Measurements from ENCODE around the gene TJP3.
"Not testable (repeated sequence)": the region's sequence is repeated elsewhere in the genome, so short reads cannot be mapped to it uniquely, and the experiment has no call there.

TJP3 gene

DNA sequence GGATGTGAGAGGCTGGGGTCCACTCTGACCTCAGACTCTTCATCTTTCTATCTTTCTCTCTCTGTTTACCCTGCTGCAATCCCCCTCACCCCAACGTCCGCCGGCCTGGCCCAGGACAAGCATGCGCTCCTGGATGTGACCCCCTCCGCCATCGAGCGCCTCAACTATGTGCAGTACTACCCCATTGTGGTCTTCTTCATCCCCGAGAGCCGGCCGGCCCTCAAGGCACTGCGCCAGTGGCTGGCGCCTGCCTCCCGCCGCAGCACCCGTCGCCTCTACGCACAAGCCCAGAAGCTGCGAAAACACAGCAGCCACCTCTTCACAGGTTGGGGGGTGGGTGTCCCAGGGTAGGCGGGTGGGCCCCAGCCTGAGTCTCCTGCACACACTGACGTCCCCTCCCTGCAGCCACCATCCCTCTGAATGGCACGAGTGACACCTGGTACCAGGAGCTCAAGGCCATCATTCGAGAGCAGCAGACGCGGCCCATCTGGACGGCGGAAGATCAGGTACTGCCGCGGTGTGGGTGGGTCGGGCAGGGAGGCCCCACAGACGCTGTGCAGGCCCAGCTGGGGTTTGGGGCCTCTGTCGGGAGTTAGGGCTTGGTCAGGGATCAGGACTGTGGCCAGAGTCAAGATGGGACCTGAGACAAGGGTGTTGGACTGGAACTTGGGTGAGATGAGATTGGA lies 38.3 kb downstream of the TJP3 start:
- DNase-seq = no peak

DNA sequence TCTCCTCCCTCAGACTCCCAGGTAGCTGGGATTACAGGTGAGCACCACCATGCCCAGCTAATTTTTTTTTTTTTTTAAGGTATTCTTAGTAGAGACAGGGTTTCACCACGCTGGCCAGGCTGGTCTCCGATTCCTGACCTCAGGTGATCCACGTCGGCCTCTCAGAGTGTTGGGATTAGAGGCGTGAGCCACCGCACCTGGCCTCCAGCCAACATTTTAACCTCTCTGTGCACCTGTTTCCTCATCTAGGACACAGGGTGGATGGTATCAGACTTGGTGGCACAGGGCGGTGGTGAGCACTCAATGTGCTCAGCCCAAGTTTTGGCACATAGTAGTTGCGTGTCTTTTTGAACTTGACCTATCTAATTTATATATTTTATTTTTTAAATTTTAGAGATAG lies 40.8 kb downstream of the TJP3 start:
- no peak for DNase-seq

DNA sequence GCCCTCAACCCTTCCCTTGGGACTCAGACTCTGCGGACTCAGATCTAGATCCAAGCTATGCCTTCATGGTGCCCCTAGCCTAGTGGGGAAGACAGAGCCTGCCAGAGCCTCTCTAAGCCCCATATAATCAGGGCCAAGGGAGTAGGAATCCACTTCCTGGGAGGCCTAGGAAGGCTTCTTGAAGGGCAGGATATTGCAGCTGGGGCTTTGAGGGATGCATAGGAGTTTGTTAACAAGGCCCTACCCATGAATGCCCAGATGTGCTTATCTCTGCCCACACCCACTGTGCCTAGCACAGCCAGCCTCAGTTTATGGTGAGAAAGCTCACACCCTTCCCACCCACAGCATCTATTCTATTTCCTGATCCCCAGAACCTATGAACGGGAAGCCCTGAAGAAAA lies 42.0 kb downstream of the TJP3 start:
- no peak for DNase-seq

DNA sequence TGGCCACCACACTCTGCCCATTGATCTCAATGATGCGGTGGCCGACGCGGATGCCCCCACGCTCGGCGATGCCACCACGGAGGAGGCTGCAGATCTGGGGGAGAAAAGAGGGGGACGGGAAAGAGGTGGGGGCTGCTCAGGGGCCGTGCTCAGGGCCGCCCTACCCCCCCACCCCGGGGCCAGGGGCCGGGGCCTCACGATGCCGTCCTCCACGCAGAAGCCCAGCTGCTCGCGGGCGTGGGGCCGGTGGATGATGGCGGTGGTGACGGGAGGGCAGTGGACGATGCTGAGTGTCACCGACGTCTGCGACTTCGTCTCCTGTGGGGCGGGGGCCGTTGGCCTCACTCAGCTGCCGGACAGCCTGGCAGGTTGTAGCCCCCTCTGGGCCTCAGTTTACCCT lies 43.1 kb downstream of the TJP3 start:
- DNase-seq = no peak

DNA sequence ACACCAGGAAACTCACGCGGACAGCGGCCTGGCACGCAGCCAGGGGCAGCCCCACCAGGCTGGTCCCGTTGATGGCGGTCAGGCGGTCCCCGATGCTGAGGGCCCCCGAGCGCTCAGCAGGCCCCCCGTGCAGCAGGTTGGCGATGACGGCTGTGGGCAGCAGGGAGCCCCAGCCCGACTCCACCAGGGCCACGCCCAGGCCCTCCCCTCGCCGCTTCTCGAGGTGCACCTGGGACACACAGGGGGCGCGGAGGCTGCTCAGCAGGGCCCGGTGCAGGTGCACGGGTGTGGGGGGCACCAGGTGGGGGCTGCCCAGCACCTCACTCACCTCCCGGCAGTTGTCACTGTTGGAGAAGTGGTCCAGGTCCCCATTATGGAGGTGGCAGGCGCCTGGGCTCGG lies 44.3 kb downstream of the TJP3 start:
- DNase-seq = no peak

DNA sequence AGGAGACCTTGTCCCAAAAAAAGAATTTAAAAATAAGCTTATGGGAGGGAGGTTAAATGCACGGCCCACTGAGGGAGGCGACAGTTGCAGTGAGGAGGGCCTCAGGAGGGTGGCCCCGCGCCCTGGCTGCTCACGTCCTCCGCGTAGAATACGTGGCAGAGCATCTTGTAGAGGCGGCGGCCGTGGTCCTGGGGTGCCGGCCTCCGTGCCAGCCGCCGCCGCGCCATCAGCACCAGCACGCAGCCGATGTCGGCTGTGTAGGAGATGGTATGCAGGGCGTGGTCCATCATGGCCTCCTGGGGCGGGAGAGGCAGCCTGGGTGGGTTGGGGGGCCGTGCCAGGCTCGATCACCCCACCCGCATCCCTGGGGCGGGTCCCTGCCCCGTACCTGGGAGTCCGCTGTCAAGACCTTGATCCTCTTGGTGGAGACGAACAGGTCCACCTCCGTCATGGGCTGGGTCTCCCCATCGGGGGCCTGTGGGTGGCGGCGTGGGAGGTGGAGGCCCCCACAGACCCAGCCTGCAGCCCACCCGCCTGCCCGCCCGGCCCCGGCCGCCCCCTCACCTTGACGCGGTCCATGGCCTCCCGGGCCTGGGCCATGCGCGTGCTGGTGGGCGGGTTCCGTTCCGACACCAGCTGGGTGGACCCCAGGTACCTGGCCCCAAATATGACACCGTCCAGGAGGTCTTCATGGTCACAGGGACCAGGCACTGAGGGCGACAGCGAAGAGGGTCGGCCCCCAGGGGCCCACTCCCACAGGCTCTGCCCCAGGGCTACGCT lies 45.6 kb downstream of the TJP3 start:
- no peak for DNase-seq

DNA sequence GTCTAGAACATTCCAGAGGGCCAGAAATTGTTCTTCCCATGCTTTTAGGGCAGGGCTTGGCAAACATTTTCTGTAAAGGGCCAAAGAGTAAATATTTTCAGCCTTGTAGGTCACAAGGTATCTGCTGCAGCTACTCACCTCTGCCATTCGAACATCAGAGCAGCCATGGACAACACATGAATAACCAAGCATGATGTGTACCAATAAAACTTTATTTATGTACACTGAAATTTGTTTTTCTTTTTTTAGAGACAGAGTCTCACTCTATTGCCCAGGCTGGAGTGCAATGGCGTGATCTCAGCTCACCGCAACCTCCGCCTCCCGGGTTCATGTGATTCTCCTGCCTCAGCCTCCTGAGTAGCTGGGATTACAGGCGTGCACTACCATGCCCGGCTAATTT lies 49.5 kb downstream of the TJP3 start:
- not testable (repeated sequence) for DNase-seq

DNA sequence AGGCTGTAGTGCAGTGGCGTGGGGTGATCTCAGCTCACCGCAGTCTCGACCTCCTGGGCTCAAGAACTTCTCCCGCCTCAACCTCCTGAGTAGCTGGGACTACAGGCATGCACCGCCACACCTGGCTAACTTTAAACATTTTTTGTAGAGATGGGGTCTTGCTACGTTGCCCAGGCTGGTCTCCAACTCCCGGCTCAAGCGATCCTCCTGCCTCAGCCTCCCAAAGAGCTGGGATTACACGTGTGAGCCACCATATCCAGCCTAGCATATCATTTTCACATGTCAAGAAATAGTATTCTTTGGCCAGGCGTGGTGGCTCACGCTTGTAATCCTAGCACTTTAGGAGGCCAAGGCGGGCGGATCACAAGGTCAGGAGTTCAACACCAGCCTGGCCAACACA lies 50.1 kb downstream of the TJP3 start:
- not testable (repeated sequence) for DNase-seq

DNA sequence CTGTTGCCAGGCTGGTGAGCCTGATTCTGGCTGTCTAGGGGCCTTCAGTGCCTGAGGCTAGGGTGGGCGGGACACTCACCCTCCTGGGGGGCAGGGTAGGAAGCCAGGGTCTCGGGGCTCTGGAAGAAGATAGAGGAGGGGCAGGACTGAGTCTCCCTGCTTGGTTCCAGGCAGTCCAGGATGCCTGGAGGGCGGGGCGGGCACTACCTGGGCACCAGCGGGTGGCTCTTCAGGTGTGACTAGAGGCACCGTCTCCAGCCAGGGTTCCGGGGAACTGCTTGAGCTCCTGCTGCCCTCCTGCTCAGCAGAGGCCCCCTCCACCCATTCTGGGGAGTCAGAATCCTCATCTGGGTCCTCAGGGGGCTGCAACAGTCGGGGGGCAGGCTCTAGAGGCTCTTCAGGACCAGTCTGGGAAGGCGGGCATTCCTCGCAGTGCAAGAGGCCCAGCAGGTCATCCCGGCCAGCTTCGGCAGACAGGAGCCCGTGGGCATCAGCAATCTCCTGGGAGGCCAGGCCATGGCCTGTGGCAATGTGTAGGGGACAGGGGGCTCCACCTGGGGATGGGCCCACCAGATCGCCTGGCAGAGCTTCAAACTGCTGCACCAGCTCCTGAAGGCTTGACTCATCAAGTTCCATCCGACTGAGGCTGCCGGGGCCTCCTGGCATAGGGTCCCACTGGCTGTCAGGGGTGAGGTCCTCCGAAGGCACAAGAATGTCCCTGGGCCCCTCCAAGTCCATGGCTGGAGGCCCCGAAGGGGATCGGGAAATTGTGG lies 51.5 kb downstream of the TJP3 start:
- DNase-seq = no peak

DNA sequence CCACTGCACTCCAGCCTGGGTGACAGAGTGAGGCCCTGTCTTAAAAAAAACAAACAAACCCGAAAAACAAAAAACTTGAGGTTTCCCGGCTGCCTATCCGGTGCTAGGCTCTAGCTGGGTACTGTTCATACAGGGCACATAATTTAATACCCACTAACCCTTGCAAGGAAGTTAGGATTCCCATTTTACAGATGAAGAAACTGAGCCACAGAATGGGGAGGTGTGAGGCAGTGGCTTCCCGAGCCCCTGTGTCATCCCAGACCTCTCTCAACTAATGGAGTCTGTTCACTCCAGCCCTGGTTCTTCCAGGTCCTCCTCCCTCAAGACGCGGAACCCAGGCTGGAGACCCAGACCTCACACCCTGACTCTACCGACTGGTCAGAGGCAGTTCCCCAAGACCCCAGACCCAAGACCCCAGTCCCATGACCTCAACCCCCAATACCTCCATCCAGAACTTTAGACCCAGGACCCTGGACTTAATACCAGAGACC lies 52.7 kb downstream of the TJP3 start:
- DNase-seq = no peak

DNA sequence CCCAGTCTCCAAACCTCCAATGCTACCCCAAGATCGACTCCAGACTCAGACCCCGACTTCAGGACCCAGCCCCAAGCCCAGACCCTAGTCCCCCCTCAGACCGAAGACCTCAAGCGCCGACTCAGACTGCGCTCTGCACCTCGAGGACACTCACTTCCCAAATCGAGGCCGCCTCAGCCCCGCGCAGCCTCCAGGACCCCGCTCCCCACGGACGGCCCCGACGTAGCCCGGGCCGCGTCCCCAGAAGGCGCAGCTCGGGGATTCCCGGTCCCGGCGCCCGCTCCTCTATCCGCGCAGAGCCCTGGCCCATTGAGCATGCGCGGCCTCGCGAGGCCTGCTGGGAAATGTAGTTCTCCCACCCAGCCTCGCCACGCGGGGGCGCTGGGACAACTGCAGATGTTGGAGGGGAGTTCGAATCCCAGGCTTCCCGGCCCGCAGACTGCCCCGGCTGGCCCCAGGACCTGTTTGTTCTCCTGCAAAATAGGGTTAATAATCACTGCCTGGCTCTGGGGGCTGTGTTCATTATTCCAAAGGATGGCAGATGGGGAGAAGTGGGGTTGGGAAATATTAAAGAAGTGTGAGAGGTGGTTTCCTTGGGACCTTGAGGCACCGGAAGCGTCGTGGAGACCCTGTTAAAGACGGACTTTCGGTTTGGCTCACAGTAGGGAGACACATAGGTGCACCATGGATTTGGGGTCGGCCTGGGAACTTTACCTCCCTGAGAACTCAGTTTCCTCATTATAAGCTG lies 53.4 kb downstream of the TJP3 start, which contains the start of gene APBA3:
Gene APBA3, minus strand, starts transcription at position 311 of the 748 bp plus-strand sequence. CDS start 1,428 bp downstream, outside the sequence.
- peak; percentile 80 for DNase-seq

DNA sequence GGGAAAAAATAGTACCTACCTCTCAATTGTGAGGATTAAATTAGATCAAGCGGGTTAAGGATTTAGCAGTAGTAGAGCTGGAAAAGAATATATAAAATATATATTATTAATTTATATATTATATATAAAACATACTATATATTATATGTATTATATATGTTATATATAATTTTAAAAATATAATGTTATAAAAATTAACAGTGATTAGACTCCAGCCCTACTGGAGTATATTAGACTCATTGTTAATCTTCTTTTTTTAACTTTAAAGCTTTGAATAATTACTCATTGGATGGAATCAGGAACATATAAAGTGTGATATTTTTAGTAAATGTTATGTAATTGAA lies 53.9 kb downstream of the TJP3 start:
- no peak for DNase-seq

DNA sequence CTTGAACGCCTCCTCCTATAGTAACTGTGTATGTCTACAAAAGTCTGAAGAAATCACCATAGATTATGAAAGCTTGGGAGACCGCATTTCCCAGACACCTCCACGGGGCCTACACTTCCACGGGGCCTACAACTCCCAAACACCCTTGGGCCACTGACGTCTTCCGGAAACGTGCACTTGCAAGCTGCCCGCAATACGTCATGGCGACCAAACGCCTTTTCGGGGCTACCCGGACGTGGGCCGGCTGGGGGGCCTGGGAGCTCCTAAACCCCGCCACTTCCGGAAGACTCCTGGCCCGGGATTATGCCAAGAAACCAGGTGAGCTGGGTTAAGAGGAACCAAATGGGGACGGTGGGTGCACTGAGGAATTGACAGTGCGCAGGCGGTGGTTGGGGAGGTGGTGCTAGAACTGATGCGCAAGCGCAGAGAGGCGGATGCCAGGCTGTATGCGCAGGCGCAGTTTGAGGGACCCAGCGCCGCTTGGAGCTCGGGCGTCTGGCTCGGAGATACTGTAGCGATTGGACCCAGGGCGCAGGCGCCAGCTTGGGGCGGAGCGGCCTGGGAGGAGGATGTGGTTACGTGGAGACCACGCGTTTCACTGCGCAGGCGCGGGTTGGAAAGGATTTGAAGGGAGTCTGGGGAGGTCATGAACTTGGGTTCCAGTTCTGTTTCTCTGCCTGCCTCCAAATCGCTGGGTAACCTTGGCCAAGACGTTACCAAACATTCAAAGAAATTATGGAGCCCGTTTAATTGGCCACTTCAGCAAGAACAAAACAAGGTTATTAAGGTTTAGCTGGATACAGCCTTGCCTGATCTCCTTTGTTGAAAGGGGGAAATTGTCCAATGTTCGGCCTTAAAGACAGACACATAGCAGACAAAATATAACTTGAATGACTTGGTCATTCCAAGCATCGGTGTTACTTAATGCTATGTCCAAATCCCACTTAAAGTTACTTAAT lies 54.6 kb downstream of the TJP3 start, which contains the start of gene MRPL54:
Gene MRPL54, plus strand, starts transcription at position 182 of the 959 bp plus-strand sequence. Its CDS starts 19 bp downstream, at position 201.
- DNase-seq = peak; percentile 90

DNA sequence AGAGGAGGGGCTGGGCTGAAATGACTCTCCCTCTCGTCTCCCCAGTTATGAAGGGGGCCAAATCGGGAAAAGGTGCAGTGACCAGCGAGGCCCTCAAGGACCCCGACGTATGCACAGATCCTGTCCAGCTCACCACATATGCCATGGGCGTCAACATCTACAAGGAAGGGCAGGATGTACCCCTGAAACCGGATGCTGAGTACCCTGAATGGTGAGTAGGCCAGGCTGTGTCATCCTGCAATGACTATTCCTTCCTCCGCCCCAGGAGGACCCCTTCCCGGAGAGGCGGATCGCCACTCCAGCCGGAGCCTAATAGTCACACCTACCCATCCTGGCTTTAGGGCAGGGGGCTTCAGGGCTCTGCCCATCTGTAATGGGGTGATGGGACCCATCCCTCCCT lies 56.9 kb downstream of the TJP3 start:
- DNase-seq = no peak

DNA sequence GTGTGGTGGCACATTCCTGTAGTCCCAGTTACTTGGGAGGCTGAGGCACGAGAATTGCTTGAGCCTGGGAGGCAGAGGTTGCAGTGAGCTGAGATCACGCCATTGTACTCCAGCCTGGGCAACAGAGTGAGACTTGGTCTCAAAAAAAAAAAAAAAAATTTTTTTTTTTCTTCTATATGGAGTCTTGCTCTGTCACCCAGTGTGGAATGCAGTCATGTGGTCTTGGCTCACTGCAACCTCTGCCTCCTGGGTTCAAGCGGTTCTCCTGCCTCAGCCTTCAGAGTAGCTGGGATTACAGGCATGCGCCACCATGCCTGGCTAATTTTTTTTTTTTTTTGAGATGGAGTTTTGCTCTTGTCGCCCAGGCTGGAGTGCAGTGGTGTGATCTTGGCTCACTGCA lies 57.6 kb downstream of the TJP3 start:
- DNase-seq = not testable (repeated sequence)

DNA sequence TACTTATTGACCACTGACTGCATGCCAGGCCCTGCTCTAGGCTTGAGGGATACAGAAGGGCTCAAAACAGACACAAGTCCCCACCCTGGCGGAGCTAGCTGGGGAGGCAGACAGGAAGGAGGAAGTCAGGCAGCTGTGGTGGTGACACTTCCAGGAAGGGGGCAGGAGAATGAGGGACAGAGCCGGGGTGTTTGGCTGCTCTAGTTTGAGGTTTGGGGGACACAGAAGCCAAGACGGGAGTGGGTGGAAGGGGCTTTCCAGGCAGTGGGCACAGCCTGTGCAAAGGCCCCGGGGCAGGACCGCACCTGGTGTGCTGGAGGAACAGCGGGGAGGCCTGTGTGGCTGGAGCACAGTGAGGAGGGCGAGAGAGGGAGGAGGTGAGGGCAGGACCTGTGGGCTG lies 58.3 kb downstream of the TJP3 start:
- DNase-seq = no peak

DNA sequence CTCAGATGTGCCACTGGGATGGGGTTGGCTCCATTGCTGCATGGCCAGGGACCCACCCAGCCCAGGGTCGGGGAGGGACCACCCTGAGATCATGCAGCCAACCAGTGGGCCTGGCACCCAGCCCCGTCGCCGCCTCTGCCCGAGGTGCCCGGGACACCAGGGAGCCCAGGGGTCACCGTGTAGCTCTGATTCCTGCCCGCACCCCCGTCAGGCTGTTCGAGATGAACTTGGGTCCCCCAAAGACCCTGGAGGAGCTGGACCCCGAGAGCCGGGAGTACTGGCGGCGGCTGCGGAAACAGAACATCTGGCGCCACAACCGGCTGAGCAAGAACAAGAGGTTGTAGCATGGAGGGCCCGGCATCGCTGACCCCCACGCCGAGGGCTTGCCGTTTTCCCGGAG lies 58.9 kb downstream of the TJP3 start:
- no peak for DNase-seq

DNA sequence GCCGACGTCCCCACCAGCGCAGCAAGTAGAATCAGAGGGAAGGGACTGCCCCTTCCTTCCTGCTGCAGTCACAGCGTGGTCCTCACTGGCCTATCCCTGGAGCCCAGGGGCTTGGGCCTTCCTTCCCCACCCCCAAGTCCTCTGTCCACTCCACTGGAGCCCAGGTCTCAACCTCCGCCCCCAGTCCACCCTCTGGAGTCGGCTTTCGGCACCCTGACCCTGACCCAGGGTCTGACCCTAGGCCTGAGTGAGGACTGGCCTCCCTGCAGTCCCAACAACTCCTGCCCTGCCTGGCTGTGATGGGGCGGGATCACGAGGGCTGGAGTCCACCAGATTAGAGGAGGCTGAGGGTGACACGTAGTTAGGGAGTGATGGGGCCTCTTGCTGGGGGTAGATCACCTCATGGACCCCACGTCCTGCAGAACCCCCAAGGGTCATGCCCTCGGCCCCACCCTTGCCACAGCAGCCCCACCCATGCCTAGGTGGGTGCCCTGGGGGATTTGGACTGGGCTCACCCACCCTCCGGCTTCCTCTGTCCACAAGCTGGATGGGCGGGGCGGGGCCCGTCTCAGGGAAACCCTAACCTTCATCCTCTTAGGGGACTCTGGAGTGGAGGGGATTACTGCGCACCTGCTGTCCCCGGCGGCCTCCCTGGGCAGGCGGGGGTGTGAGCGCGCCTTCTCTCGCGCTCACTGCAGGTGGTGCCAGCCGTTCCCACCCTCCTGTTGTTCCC lies 60.0 kb downstream of the TJP3 start:
- DNase-seq = no peak

DNA sequence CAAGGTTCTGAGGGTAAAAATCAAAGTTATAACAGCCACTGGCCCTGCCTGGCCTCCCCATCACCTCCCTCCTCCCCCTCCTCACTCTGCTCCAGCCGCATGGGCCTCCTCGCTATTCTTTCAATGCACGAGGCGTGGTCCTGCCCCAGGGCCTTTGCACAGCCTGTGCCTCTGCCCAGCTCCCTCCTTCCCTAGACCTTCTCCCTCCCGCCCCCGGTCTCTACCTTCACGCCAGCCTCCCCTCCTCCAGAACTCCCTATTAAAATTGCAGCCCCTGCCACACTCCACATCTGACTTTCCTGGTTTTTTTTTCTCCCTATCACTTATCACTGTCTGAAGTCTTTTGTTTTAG lies 60.5 kb downstream of the TJP3 start:
- DNase-seq = no peak

DNA sequence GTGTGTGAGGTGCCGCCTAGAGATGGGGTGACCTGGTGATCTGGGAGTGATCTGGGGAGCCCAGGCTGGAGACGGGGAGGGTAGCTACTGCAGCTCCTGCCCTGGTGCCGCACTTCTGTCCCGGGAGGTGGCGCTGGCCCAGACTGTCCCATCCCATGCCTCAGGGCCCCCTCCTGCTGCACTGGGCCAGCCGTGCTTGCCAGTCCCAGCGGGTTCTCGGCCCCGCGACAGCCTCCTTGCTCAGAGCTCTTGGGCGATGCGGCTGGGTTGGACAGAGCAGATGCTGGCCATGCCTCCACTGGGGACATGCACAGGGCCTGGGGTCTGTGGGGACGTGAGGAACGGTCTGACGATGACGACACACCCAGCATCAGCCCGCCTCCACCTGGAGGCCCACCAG lies 61.3 kb downstream of the TJP3 start:
- no peak for DNase-seq
